ENCODE results near the gene DUSP12.
A peak's percentile ranks its signal among the peaks of the same experiment; 100 is the strongest.

DNA sequence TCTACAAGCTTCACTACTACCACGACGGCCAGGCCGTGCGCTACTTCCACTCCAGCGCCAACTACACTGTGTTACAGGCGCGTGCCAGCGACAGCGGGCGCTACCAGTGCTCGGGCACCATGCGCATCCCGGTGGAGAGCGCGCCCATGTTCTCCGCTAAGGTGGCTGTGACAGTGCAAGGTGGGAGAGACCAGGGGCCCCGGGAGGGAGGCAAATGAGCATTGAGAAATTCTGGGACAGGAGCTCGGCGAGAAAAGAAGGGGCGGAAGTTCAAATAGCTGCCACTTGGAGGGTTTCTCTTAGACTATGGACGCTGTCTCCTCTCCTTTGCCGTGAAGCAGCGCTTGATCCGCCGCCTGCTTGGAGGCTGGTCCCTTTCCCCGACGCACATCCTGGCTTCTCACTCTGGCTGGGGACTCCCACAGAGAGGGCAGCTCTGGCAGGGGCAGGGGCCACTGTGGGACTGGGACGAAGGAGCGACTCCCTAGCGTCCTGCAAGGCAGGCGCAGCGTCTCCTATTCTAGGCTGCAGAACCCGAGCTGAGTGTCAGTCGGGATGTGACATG is 23.6 kb upstream of the DUSP12 start:
- TF ChIP-seq, protein P1, sequence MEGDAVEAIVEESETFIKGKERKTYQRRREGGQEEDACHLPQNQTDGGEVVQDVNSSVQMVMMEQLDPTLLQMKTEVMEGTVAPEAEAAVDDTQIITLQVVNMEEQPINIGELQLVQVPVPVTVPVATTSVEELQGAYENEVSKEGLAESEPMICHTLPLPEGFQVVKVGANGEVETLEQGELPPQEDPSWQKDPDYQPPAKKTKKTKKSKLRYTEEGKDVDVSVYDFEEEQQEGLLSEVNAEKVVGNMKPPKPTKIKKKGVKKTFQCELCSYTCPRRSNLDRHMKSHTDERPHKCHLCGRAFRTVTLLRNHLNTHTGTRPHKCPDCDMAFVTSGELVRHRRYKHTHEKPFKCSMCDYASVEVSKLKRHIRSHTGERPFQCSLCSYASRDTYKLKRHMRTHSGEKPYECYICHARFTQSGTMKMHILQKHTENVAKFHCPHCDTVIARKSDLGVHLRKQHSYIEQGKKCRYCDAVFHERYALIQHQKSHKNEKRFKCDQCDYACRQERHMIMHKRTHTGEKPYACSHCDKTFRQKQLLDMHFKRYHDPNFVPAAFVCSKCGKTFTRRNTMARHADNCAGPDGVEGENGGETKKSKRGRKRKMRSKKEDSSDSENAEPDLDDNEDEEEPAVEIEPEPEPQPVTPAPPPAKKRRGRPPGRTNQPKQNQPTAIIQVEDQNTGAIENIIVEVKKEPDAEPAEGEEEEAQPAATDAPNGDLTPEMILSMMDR (IDR thresholded peaks at IDR 0.05) = peak in 3 of 6 experiments; percentile 19 to 25 (median 24)
- TF ChIP-seq POLR2A (IDR thresholded peaks at IDR 0.05) = no peak

Measured in Peyer's patch (tissue), 4 donors.